Measurements from ENCODE around the gene MMP25.

DNA sequence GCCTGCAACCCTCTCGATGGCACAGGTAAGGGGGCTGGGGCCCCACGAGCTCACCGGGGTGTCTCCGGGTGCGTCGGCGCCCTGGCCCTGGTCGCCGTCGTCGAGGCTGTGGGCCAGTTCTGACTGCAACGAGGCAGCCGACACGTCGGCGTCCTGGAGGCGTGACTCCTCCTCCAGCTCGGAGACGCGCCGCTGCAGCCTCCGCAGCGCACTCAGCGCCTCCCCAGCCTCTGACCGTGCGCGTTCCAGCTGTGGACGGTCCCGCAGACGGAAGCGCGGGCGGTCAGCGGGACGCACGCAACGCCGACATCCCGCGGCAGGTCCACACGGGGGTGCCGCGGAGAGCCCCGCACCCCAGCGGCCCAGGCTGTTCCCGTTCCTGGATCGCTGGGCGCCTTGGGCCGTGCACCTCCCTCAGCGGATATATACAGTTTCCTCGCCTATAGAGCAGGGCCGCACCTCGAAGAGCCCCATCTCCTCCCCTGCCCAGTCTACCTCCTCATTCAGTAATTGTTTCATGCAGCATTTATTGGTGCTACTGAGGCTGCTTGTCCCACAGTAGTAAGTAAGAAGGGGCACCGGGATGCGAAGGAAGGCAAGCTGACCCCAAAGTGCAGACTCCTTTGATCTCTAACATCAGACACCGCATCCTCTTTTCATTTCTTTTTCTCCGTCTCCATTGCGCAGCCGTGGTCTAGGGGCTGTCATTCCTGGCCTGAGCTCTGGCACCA lies 16.7 kb upstream of the MMP25 start:
- TF ChIP-seq, protein P1, sequence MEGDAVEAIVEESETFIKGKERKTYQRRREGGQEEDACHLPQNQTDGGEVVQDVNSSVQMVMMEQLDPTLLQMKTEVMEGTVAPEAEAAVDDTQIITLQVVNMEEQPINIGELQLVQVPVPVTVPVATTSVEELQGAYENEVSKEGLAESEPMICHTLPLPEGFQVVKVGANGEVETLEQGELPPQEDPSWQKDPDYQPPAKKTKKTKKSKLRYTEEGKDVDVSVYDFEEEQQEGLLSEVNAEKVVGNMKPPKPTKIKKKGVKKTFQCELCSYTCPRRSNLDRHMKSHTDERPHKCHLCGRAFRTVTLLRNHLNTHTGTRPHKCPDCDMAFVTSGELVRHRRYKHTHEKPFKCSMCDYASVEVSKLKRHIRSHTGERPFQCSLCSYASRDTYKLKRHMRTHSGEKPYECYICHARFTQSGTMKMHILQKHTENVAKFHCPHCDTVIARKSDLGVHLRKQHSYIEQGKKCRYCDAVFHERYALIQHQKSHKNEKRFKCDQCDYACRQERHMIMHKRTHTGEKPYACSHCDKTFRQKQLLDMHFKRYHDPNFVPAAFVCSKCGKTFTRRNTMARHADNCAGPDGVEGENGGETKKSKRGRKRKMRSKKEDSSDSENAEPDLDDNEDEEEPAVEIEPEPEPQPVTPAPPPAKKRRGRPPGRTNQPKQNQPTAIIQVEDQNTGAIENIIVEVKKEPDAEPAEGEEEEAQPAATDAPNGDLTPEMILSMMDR (IDR thresholded peaks at IDR 0.05; ENCODE audit: insufficient read depth, low read depth, low read length) = no peak
- peak; percentile 80 for TF ChIP-seq EZH2 (IDR thresholded peaks at IDR 0.05; ENCODE audit: insufficient read depth, low read length)
